ENCODE data around the gene PDIA6.
"Not testable (repeated sequence)": the region's sequence is repeated elsewhere in the genome, so short reads cannot be mapped to it uniquely, and the experiment has no call there.

The PDIA6 gene

GRCh38 chr2:10806543-10806942 is 6.0 kb downstream of the PDIA6 start:
- H3K4me3 ChIP-seq (ENCODE audit: low read depth, low read length): no peak overlapping the region
- TF ChIP-seq CTCF (IDR thresholded peaks at IDR 0.05; ENCODE audit: borderline replicate concordance, insufficient read depth, low read depth, low read length): no peak

- H3K4me3 ChIP-seq (ENCODE audit: low read depth, low read length): not testable (repeated sequence)
Observed at GRCh38 chr2:10805990-10806389, 6.6 kb downstream of the PDIA6 start.

- TF ChIP-seq CTCF (IDR thresholded peaks at IDR 0.05; ENCODE audit: borderline replicate concordance, insufficient read depth, low read depth, low read length): no peak
Observed at GRCh38 chr2:10802657-10803056, 9.9 kb downstream of the PDIA6 start.

GRCh38 chr2:10800163-10800562 is 12.4 kb downstream of the PDIA6 start:
- TF ChIP-seq CTCF (IDR thresholded peaks at IDR 0.05; ENCODE audit: borderline replicate concordance, insufficient read depth, low read depth, low read length): no peak
- H3K4me3 ChIP-seq (ENCODE audit: low read depth, low read length): no peak overlapping the region

More at GRCh38 chr2:10802657-10803056, 9.9 kb downstream of the PDIA6 start:
- no peak overlapping the region for H3K4me3 ChIP-seq (ENCODE audit: low read depth, low read length)

GRCh38 chr2:10798783-10799182 is 13.8 kb downstream of the PDIA6 start:
- TF ChIP-seq CTCF (IDR thresholded peaks at IDR 0.05; ENCODE audit: borderline replicate concordance, insufficient read depth, low read depth, low read length): no peak

GRCh38 chr2:10796703-10797102 is 15.9 kb downstream of the PDIA6 start:
- no peak for TF ChIP-seq CTCF (IDR thresholded peaks at IDR 0.05; ENCODE audit: borderline replicate concordance, insufficient read depth, low read depth, low read length)
- H3K4me3 ChIP-seq (ENCODE audit: low read depth, low read length): no peak overlapping the region

More at GRCh38 chr2:10798783-10799182, 13.8 kb downstream of the PDIA6 start:
- H3K4me3 ChIP-seq (ENCODE audit: low read depth, low read length): no peak overlapping the region

GRCh38 chr2:10795508-10796046 is 17.0 kb downstream of the PDIA6 start:
- TF ChIP-seq CTCF (IDR thresholded peaks at IDR 0.05; ENCODE audit: borderline replicate concordance, insufficient read depth, low read depth, low read length): no peak

GRCh38 chr2:10794876-10795275 is 17.7 kb downstream of the PDIA6 start:
- no peak for TF ChIP-seq CTCF (IDR thresholded peaks at IDR 0.05; ENCODE audit: borderline replicate concordance, insufficient read depth, low read depth, low read length)
- no peak overlapping the region for H3K4me3 ChIP-seq (ENCODE audit: low read depth, low read length)

More at GRCh38 chr2:10795508-10796046, 17.0 kb downstream of the PDIA6 start:
- no peak overlapping the region for H3K4me3 ChIP-seq (ENCODE audit: low read depth, low read length)
